ENCODE data around the gene PMF1. TPM values are rescaled to one million over a fixed set of nuclear protein-coding genes. Genes with fewer than 3 reads are reported as not detected.

PMF1 gene
- total and polyA plus RNA-seq, 2 experiments from 2014 or later, result 112 to 118 TPM

- TF ChIP-seq ZNF462 (CRISPR knock-in tag; IDR thresholded peaks at IDR 0.05), result no peak
Observed at GRCh38 chr1:156241311-156241811, 28.6 kb downstream of the PMF1 start (continued).

DNA sequence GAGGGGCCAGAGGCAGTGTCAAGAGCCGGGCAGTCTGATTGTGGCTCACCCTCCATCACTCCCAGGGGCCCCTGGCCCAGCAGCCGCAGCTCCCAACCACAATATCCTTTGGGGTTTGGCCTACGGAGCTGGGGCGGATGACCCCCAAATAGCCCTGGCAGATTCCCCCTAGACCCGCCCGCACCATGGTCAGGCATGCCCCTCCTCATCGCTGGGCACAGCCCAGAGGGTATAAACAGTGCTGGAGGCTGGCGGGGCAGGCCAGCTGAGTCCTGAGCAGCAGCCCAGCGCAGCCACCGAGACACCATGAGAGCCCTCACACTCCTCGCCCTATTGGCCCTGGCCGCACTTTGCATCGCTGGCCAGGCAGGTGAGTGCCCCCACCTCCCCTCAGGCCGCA is 29.1 kb downstream of the PMF1 start, which contains the start of gene BGLAP:
TSS of gene BGLAP (plus strand) at position 259 of the 400 bp plus-strand sequence. CDS start at position 307, 48 bp downstream.
- H3K4me2 ChIP-seq, result no peak within 1 kb of the TSS
- peaks cover 2% of the 10 kb centered on the region; the same call in 1 of the 2 replicates for H3K36me3 ChIP-seq (ENCODE audit: insufficient read depth)
- peaks cover 19% of the 10 kb centered on the region for H3K27me3 Mint-ChIP-seq (ENCODE audit: insufficient read depth, low read depth, poor library complexity)
- no peak for TF ChIP-seq EZH2 (IDR thresholded peaks at IDR 0.05; ENCODE audit: low read depth, unreplicated experiment)
- no peak for TF ChIP-seq JUNB (IDR thresholded peaks at IDR 0.05; ENCODE audit: unreplicated experiment)
- TF ChIP-seq POLR2AphosphoS5 (IDR thresholded peaks at IDR 0.05; ENCODE audit: low read depth), result no peak
- TF ChIP-seq, protein P1, sequence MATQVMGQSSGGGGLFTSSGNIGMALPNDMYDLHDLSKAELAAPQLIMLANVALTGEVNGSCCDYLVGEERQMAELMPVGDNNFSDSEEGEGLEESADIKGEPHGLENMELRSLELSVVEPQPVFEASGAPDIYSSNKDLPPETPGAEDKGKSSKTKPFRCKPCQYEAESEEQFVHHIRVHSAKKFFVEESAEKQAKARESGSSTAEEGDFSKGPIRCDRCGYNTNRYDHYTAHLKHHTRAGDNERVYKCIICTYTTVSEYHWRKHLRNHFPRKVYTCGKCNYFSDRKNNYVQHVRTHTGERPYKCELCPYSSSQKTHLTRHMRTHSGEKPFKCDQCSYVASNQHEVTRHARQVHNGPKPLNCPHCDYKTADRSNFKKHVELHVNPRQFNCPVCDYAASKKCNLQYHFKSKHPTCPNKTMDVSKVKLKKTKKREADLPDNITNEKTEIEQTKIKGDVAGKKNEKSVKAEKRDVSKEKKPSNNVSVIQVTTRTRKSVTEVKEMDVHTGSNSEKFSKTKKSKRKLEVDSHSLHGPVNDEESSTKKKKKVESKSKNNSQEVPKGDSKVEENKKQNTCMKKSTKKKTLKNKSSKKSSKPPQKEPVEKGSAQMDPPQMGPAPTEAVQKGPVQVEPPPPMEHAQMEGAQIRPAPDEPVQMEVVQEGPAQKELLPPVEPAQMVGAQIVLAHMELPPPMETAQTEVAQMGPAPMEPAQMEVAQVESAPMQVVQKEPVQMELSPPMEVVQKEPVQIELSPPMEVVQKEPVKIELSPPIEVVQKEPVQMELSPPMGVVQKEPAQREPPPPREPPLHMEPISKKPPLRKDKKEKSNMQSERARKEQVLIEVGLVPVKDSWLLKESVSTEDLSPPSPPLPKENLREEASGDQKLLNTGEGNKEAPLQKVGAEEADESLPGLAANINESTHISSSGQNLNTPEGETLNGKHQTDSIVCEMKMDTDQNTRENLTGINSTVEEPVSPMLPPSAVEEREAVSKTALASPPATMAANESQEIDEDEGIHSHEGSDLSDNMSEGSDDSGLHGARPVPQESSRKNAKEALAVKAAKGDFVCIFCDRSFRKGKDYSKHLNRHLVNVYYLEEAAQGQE (IDR thresholded peaks at IDR 0.05; ENCODE audit: unreplicated experiment), result no peak
- no peak for TF ChIP-seq ZNF114 (CRISPR knock-in tag; IDR thresholded peaks at IDR 0.05)
- no peak for TF ChIP-seq CREB1 (CRISPR knock-in tag; IDR thresholded peaks at IDR 0.05; ENCODE audit: low read depth)
- no peak for TF ChIP-seq ETS1 (IDR thresholded peaks at IDR 0.05)
- TF ChIP-seq EZH2phosphoT487 (IDR thresholded peaks at IDR 0.05; ENCODE audit: unreplicated experiment), result no peak
- no peak for TF ChIP-seq ZNF331 (CRISPR knock-in tag; IDR thresholded peaks at IDR 0.05; ENCODE audit: low read depth)
- TF ChIP-seq STAT1 (IDR thresholded peaks at IDR 0.05; ENCODE audit: unreplicated experiment), result no peak
- no peak for TF ChIP-seq NANOG (IDR thresholded peaks at IDR 0.05; ENCODE audit: borderline replicate concordance)
- TF ChIP-seq, protein P2, sequence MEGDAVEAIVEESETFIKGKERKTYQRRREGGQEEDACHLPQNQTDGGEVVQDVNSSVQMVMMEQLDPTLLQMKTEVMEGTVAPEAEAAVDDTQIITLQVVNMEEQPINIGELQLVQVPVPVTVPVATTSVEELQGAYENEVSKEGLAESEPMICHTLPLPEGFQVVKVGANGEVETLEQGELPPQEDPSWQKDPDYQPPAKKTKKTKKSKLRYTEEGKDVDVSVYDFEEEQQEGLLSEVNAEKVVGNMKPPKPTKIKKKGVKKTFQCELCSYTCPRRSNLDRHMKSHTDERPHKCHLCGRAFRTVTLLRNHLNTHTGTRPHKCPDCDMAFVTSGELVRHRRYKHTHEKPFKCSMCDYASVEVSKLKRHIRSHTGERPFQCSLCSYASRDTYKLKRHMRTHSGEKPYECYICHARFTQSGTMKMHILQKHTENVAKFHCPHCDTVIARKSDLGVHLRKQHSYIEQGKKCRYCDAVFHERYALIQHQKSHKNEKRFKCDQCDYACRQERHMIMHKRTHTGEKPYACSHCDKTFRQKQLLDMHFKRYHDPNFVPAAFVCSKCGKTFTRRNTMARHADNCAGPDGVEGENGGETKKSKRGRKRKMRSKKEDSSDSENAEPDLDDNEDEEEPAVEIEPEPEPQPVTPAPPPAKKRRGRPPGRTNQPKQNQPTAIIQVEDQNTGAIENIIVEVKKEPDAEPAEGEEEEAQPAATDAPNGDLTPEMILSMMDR (conservative IDR thresholded peaks at IDR 0.05; ENCODE audit: low read depth in 2 of 2), result no peak

More for the DNA sequence above, 29.1 kb downstream of the PMF1 start, which contains the start of gene BGLAP:
- DNase-seq (ENCODE audit: low spot score) (no peak), ATAC-seq (no peak)
- Mint-ChIP-seq H3K4me1 (peaks cover 16% of the 10 kb centered on the region), H3K4me3 (no peak within 1 kb of the TSS), H3K36me3 (ENCODE audit: low read depth) (peaks cover 28% of the 10 kb centered on the region), H3K9me3 (no peaks in the 10 kb centered on the region), H3K27ac (no peak within 1 kb of the TSS)
- Histone ChIP-seq H3K4me1 (ENCODE audit: insufficient read depth) (peaks cover 18% of the 10 kb centered on the region), H3K4me3 (no peak within 1 kb of the TSS), H4K20me1 (replicated peaks; ENCODE audit: insufficient read depth) (no peaks in the 10 kb centered on the region), H3K27ac (ENCODE audit: low read depth) (no peak within 1 kb of the TSS; the same call in 1 of the 2 replicates), H3F3A (replicated peaks; ENCODE audit: low read depth) (peaks cover 10% of the 10 kb centered on the region; the same call in 1 of the 2 replicates), H3K27me3 (ENCODE audit: insufficient read depth) (no peaks in the 10 kb centered on the region), H3K9me2 (ENCODE audit: insufficient read depth) (no peaks in the 10 kb centered on the region), H3K79me2 (replicated peaks; ENCODE audit: insufficient read depth) (no peaks in the 10 kb centered on the region), H2AFZ (no peak within 1 kb of the TSS)
